ENCODE data around the gene FOXN3.

GRCh38 chr14:89299587-89299986, 117.4 kb downstream of the FOXN3 start:
- no peak for TF ChIP-seq POLR2AphosphoS5 (IDR thresholded peaks at IDR 0.05; ENCODE audit: low read depth, low read length)
- TF ChIP-seq POLR2A (IDR thresholded peaks at IDR 0.05; ENCODE audit: low read depth, low read length), result no peak
- TF ChIP-seq TAF1 (IDR thresholded peaks at IDR 0.05; ENCODE audit: borderline replicate concordance, low read depth, low read length), result no peak

All from GM12892 (cell line).